Measurements from ENCODE around the gene NTRK1.

DNA sequence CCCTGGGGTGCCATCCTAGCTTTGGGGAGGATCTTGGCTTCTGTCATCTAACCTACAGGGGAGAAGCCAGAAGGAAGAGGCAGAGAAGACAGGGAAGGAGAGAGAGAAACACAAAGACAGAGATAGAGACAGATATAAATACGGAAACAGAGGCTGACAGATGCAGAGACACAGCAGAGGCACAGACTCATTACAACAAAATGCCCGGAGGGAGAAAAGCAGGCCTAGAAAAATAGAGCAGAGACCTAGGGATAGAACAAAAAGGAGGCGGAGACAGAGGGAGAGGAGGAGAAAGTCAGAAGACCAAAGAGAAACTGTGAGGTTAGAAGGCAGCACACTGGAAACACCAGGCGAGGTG is 34.8 kb downstream of the NTRK1 start:
- TF ChIP-seq, protein P1, sequence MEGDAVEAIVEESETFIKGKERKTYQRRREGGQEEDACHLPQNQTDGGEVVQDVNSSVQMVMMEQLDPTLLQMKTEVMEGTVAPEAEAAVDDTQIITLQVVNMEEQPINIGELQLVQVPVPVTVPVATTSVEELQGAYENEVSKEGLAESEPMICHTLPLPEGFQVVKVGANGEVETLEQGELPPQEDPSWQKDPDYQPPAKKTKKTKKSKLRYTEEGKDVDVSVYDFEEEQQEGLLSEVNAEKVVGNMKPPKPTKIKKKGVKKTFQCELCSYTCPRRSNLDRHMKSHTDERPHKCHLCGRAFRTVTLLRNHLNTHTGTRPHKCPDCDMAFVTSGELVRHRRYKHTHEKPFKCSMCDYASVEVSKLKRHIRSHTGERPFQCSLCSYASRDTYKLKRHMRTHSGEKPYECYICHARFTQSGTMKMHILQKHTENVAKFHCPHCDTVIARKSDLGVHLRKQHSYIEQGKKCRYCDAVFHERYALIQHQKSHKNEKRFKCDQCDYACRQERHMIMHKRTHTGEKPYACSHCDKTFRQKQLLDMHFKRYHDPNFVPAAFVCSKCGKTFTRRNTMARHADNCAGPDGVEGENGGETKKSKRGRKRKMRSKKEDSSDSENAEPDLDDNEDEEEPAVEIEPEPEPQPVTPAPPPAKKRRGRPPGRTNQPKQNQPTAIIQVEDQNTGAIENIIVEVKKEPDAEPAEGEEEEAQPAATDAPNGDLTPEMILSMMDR (IDR thresholded peaks at IDR 0.05) = no peak
- TF ChIP-seq POLR2A (IDR thresholded peaks at IDR 0.05) = no peak
